HepG2 (cell line): ENCODE data around the gene KCNJ14. TPM values are rescaled to one million over a fixed set of nuclear protein-coding genes. Genes with fewer than 3 reads are reported as not detected.

ENCODE experiments used
- ARNTL ChIP-seq: sonication (generic); formaldehyde crosslinking; IDR thresholded peaks from 2 replicates; pipeline ENCODE4 v1.4.0; 2020; ENCODE audit warnings: mild to moderate bottlenecking, missing genetic modification reagents
- HOXA3 ChIP-seq: sonication (generic); formaldehyde crosslinking; IDR thresholded peaks from 2 replicates; pipeline ENCODE4 v1.5.0; 2020; ENCODE audit warnings: missing genetic modification reagents
- NFIB ChIP-seq: sonication (generic); formaldehyde crosslinking; IDR thresholded peaks from 2 replicates; pipeline ENCODE4 v1.9.0; 2021; ENCODE audit warnings: missing genetic modification reagents, mild to moderate bottlenecking, borderline replicate concordance
- NFYB ChIP-seq: sonication (generic); formaldehyde crosslinking; IDR thresholded peaks from 2 replicates; pipeline ENCODE4 v1.4.0; 2020; ENCODE audit warnings: missing genetic modification reagents
- NPAS2 ChIP-seq: sonication (generic); formaldehyde crosslinking; IDR thresholded peaks from 2 replicates; pipeline ENCODE4 v1.8.0; 2022; ENCODE audit warnings: mild to moderate bottlenecking, missing genetic modification reagents, borderline replicate concordance
- NR2F1 ChIP-seq, 2 experiments: fragments of 450-650 bp in 1 of 2; formaldehyde crosslinking in 1 of 2; IDR thresholded peaks; 2 replicates each; pipeline versions ENCODE4 v1.5.0 to v1.6.1; 2016 to 2020; ENCODE audit warnings: mild to moderate bottlenecking in 1 of 2, missing compliant biosample characterization in 1 of 2, missing genetic modification reagents in 1 of 2, moderate library complexity in 1 of 2
- PCBP2 ChIP-seq: fragments of 200-400 bp; formaldehyde crosslinking; optimal IDR thresholded peaks from 2 replicates; pipeline ENCODE3; 2018; ENCODE audit warnings: low read length, low read depth; ENCODE audit not compliant: poor library complexity, severe bottlenecking
- RAD21 ChIP-seq: fragments of 450-650 bp; formaldehyde crosslinking; IDR thresholded peaks from 2 replicates; pipeline ENCODE4 v1.5.0; 2020; ENCODE audit warnings: mild to moderate bottlenecking
- SMAD9 ChIP-seq: sonication (generic); formaldehyde crosslinking; IDR thresholded peaks from 2 replicates; pipeline ENCODE4 v1.5.1; 2020; ENCODE audit warnings: mild to moderate bottlenecking, missing genetic modification reagents
- SP1 ChIP-seq, 2 experiments: fragments of 450-650 bp in 1 of 2; sonication (generic) in 1 of 2; formaldehyde crosslinking in 1 of 2; IDR thresholded peaks; 2 replicates each; pipeline versions ENCODE4 v1.4.0 to v1.6.1; 2016 to 2020; ENCODE audit warnings: missing genetic modification reagents in 1 of 2
- SRF ChIP-seq: IDR thresholded peaks from 2 replicates; pipeline ENCODE4 v1.6.1; 2011; ENCODE audit warnings: mild to moderate bottlenecking, low read depth, low read length, moderate library complexity
- TMF1 ChIP-seq: sonication (generic); formaldehyde crosslinking; IDR thresholded peaks from 2 replicates; pipeline ENCODE4 v1.8.1; 2022; ENCODE audit warnings: low read depth, missing genetic modification reagents
- TOPORS ChIP-seq: sonication (generic); formaldehyde crosslinking; IDR thresholded peaks from 2 replicates; pipeline ENCODE4 v1.8.0; 2023; ENCODE audit warnings: mild to moderate bottlenecking, missing genetic modification reagents
- TSC22D2 ChIP-seq: sonication (generic); formaldehyde crosslinking; IDR thresholded peaks from 2 replicates; pipeline ENCODE4 v1.5.1; 2020; ENCODE audit warnings: missing genetic modification reagents, mild to moderate bottlenecking, borderline replicate concordance
- XRCC5 ChIP-seq: fragments of 200-400 bp; formaldehyde crosslinking; optimal IDR thresholded peaks from 2 replicates; pipeline ENCODE3; 2017; ENCODE audit warnings: mild to moderate bottlenecking, low read length
- ZFP90 ChIP-seq: sonication (generic); formaldehyde crosslinking; IDR thresholded peaks from 2 replicates; pipeline ENCODE4 v1.8.0; 2022; ENCODE audit warnings: missing genetic modification reagents, mild to moderate bottlenecking, inconsistent platforms, borderline replicate concordance
- ZMYM2 ChIP-seq: sonication (generic); formaldehyde crosslinking; IDR thresholded peaks from 2 replicates; pipeline ENCODE4 v1.8.0; 2022; ENCODE audit warnings: mild to moderate bottlenecking, missing genetic modification reagents
- ZNF101 ChIP-seq: sonication (generic); formaldehyde crosslinking; IDR thresholded peaks from 2 replicates; pipeline ENCODE4 v1.4.0; 2020; ENCODE audit warnings: mild to moderate bottlenecking, low read depth, missing genetic modification reagents, borderline replicate concordance
- ZNF33A ChIP-seq: sonication (generic); formaldehyde crosslinking; IDR thresholded peaks from 2 replicates; pipeline ENCODE4 v1.5.1; 2020; ENCODE audit warnings: missing genetic modification reagents, mild to moderate bottlenecking, moderate library complexity, borderline replicate concordance
- ZNF350 ChIP-seq: sonication (generic); formaldehyde crosslinking; IDR thresholded peaks from 2 replicates; pipeline ENCODE4 v1.4.0; 2020; ENCODE audit warnings: mild to moderate bottlenecking, low read depth, missing genetic modification reagents, borderline replicate concordance
- ZNF766 ChIP-seq: sonication (generic); formaldehyde crosslinking; IDR thresholded peaks from 2 replicates; pipeline ENCODE4 v1.5.0; 2020; ENCODE audit warnings: missing genetic modification reagents, borderline replicate concordance
- ZSCAN25 ChIP-seq: sonication (generic); formaldehyde crosslinking; IDR thresholded peaks from 2 replicates; pipeline ENCODE4 v1.8.0; 2022; ENCODE audit warnings: mild to moderate bottlenecking, missing genetic modification reagents
- polyA plus RNA-seq, 8 experiments: library from polyadenylated mRNA; depleted of rRNA in 3 of 8; stranded (reverse) in 7 of 8; unstranded in 1 of 8; fragments of >200 nt; fragmentation: Illumina TruSeq in 4 of 8; extraction: Trizol in 4 of 8; gene quantifications; 2 replicates each; pipeline versions ENCODE4 v1.2.1 to v1.2.3, GENCODE V29; 2011 to 2016; ENCODE audit warnings: low read depth in 4 of 8, missing spikeins in 1 of 8, mixed read lengths in 1 of 8; ENCODE audit not compliant: insufficient read depth in 1 of 8
- total RNA-seq, 5 experiments: library from RNA; depleted of rRNA; stranded (reverse); fragments of >200 nt; fragmentation: Illumina TruSeq; extraction: Trizol; gene quantifications; 2 replicates each; pipeline ENCODE4 v1.2.3, GENCODE V29; 2016; ENCODE audit warnings: low read depth in 1 of 5
- TF ChIP-seq, protein P1 (sequence below): IDR thresholded peaks from 2 replicates; pipeline ENCODE4 v1.6.1; 2018; ENCODE audit warnings: missing genetic modification reagents, mild to moderate bottlenecking, missing compliant biosample characterization
- TF ChIP-seq, protein P2 (sequence below): sonication (generic); formaldehyde crosslinking; IDR thresholded peaks from 2 replicates; pipeline ENCODE4 v1.4.0; 2020; ENCODE audit warnings: missing genetic modification reagents
- TF ChIP-seq, protein P3 (sequence below): sonication (generic); formaldehyde crosslinking; IDR thresholded peaks from 2 replicates; pipeline ENCODE4 v1.8.1; 2023; ENCODE audit warnings: mild to moderate bottlenecking, inconsistent platforms, moderate library complexity, missing genetic modification reagents, borderline replicate concordance
- TF ChIP-seq, protein P4 (sequence below): sonication (generic); formaldehyde crosslinking; IDR thresholded peaks from 2 replicates; pipeline ENCODE4 v1.5.0; 2020; ENCODE audit warnings: missing genetic modification reagents, mild to moderate bottlenecking, borderline replicate concordance

KCNJ14 gene
- total and polyA plus RNA-seq, 2 of the 13 experiments (the other 11 are each of a cell fraction or from before 2014, with no cell fraction given) = 0.20 to 0.51 TPM

DNA sequence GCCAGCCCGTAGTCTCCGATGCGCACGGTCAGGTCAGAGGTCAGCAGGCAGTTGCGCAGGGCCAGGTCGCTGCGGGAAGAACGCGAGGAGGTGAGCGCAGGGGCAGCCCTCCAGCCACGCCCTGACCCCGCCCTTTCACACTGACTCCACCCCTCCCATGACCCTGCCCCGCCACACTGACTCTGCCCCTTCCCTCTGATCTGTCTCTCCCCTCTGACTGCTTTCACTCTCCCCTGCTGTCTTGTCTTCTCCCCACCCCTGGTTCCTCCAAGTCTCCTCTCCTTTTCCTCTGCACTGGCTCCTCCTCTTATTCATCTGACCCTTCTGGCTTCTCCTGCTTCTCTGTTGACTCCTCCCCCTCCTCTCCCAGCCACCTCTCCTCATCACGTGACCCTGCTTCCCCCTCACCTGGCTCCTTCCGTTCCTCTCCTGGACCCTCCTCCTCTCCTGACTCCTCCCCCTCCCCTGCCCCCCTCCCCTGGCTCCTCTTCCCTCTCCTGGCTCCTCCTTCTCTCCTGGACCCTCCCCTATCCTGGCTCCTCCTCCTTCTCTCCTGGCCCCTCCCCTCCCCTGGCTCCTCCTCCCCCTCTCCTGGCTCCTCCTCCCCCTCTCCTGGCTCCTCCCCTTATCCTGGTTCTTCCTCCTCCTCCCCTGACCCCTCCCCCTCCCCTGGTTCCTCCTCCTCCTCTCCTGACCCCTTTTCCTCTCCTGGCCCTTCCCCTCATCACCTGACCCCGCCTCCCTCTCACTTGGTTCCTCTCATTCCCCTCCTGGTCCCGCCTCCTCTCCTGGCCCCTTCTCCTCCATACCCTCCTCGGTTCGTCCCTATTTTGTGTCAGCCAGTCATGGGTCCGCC is 46.3 kb downstream of the KCNJ14 start (continued):
- TF ChIP-seq SRF (no peak), NPAS2 (CRISPR knock-in tag) (no peak), NR2F1 (CRISPR knock-in tag; IDR thresholded peaks at IDR 0.05) (peak; percentile 30 to 82; a peak in 3 of 4 replicates), ZNF350 (CRISPR knock-in tag) (no peak), NFYB (CRISPR knock-in tag) (no peak), PCBP2 (no peak), TMF1 (CRISPR knock-in tag) (no peak), SP1 (IDR thresholded peaks at IDR 0.05) (no peak), SP1 (CRISPR knock-in tag; IDR thresholded peaks at IDR 0.05) (peak; percentile 20; the same call in 1 of the 2 replicates), ZNF766 (CRISPR knock-in tag) (no peak), XRCC5 (no peak), ZMYM2 (no peak), ZFP90 (no peak), TOPORS (CRISPR knock-in tag) (no peak), ARNTL (CRISPR knock-in tag) (0 out of 2 replicates have a peak, but pooled peaks have one; percentile 24), NFIB (CRISPR knock-in tag) (no peak), SMAD9 (CRISPR knock-in tag) (no peak), ZNF101 (CRISPR knock-in tag) (no peak), TSC22D2 (no peak), ZSCAN25 (CRISPR knock-in tag) (peak; percentile 72; the same call in 1 of the 2 replicates), ZNF33A (CRISPR knock-in tag) (no peak), RAD21 (CRISPR knock-in tag) (no peak), HOXA3 (CRISPR knock-in tag) (peak; percentile 17; the same call in 1 of the 2 replicates)
- TF ChIP-seq, protein P1, sequence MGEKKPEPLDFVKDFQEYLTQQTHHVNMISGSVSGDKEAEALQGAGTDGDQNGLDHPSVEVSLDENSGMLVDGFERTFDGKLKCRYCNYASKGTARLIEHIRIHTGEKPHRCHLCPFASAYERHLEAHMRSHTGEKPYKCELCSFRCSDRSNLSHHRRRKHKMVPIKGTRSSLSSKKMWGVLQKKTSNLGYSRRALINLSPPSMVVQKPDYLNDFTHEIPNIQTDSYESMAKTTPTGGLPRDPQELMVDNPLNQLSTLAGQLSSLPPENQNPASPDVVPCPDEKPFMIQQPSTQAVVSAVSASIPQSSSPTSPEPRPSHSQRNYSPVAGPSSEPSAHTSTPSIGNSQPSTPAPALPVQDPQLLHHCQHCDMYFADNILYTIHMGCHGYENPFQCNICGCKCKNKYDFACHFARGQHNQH (CRISPR knock-in tag) = 0 out of 2 replicates have a peak, but pooled peaks have one; percentile 28
- TF ChIP-seq, protein P2, sequence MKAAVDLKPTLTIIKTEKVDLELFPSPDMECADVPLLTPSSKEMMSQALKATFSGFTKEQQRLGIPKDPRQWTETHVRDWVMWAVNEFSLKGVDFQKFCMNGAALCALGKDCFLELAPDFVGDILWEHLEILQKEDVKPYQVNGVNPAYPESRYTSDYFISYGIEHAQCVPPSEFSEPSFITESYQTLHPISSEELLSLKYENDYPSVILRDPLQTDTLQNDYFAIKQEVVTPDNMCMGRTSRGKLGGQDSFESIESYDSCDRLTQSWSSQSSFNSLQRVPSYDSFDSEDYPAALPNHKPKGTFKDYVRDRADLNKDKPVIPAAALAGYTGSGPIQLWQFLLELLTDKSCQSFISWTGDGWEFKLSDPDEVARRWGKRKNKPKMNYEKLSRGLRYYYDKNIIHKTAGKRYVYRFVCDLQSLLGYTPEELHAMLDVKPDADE (CRISPR knock-in tag) = no peak
- TF ChIP-seq, protein P3, sequence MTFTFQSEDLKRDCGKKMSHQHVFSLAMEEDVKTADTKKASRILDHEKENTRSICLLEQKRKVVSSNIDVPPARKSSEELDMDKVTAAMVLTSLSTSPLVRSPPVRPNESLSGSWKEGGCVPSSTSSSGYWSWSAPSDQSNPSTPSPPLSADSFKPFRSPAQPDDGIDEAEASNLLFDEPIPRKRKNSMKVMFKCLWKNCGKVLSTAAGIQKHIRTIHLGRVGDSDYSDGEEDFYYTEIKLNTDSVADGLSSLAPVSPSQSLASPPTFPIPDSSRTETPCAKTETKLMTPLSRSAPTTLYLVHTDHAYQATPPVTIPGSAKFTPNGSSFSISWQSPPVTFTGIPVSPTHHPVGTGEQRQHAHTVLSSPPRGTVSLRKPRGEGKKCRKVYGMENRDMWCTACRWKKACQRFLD (CRISPR knock-in tag) = no peak
- TF ChIP-seq, protein P4, sequence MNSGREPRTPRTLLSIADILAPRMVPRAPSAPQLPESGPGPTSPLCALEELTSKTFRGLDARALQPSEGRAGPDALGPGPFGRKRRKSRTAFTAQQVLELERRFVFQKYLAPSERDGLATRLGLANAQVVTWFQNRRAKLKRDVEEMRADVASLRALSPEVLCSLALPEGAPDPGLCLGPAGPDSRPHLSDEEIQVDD (CRISPR knock-in tag) = no peak
